ENCODE results near the gene ZNF45.

The ZNF45 gene

DNA sequence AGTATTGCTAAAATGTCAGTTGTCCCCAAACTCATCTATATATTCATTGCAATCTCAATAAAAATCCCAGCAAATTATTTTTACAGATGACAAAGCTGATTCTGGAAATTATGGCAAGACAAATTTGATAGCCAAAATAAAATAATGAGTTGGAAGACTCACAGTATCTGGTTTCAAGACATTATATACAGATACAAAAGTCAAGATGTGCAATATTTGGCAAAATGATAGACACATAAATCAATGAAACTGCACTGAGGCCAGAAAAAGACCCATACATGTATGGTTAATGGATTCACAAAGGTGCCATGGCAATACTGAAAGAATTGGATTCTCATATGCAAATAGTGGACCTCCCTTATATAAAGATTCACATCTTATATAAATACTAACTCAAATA lies 24.2 kb downstream of the ZNF45 start:
- no peaks in the 10 kb centered on the region for H3K4me1 ChIP-seq (ENCODE audit: control insufficient read depth in 1 of 2, insufficient read depth in 2 of 2, low read length in 2 of 2)
- H3K27ac ChIP-seq (ENCODE audit: low read length), result no peak overlapping the region
- no peaks in the 10 kb centered on the region for H3K27me3 ChIP-seq (ENCODE audit: low read depth, low read length)
- H3K4me3 ChIP-seq (ENCODE audit: low read depth in 1 of 2, low read length in 2 of 2), result peak overlapping the region in 1 of 2 donors; percentile 50
- peaks cover 24 to 34% of the 10 kb centered on the region in 2 donors for H3K36me3 ChIP-seq (ENCODE audit: control insufficient read depth in 1 of 2, insufficient read depth in 2 of 2, low read length in 2 of 2)
- H3K9me3 ChIP-seq (ENCODE audit: control insufficient read depth in 1 of 2, low read length in 2 of 2), result peaks cover 82 to 94% of the 10 kb centered on the region in 2 donors

DNA sequence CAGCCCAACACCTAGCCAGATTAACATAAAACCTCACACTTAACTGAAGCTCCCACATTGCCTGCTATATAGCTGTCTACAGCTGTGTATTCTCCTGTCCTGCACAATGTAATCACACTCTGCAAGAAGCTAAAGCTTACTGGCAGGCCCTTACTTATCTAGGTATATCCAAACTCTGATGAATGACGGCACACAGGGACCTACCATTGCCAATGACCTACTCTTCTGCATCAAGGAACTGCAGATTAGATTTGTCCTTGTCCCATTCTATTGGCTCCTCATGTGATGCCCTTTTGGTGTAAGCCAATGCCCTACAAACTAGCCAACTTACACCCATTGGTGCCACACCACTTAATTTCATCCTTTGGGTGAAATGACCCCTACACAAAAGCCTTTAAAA lies 26.4 kb downstream of the ZNF45 start:
- Histone ChIP-seq H3K36me3 (ENCODE audit: control insufficient read depth in 1 of 2, insufficient read depth in 2 of 2, low read length in 2 of 2) (peaks cover 2 to 12% of the 10 kb centered on the region in 2 donors), H3K4me1 (ENCODE audit: control insufficient read depth in 1 of 2, insufficient read depth in 2 of 2, low read length in 2 of 2) (no peaks in the 10 kb centered on the region), H3K4me3 (ENCODE audit: low read depth in 1 of 2, low read length in 2 of 2) (peak overlapping the region in 1 of 2 donors; percentile 50), H3K27me3 (ENCODE audit: low read depth, low read length) (no peaks in the 10 kb centered on the region), H3K9me3 (ENCODE audit: control insufficient read depth in 1 of 2, low read length in 2 of 2) (peaks cover 76 to 86% of the 10 kb centered on the region in 2 donors), H3K27ac (ENCODE audit: low read length) (no peak overlapping the region)

DNA sequence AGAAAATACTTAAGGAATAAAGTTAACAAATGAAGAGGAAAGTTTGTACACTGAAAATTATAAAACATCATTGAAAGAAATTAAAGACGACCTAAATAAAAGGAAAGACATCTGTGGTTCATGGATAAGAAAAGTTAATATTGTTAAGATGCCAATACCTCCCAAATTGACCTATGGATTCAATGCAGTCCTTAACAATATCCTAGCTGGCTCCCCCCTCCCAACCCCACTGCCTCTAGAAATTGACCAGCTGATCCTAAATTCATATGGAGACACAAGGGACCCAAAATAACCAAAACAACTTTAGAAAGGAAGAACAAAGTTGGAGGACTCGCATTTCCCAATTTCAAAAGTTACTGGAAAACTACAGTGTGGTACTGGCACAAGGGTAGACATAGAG lies 28.3 kb downstream of the ZNF45 start:
- no peak overlapping the region for H3K27ac ChIP-seq (ENCODE audit: low read length)
- peak overlapping the region in 1 of 2 donors; percentile 50 for H3K4me3 ChIP-seq (ENCODE audit: low read depth in 1 of 2, low read length in 2 of 2)
- H3K9me3 ChIP-seq (ENCODE audit: control insufficient read depth in 1 of 2, low read length in 2 of 2), result peaks cover 64 to 73% of the 10 kb centered on the region in 2 donors
- no peaks in the 10 kb centered on the region for H3K4me1 ChIP-seq (ENCODE audit: control insufficient read depth in 1 of 2, insufficient read depth in 2 of 2, low read length in 2 of 2)
- H3K36me3 ChIP-seq (ENCODE audit: control insufficient read depth in 1 of 2, insufficient read depth in 2 of 2, low read length in 2 of 2), result no peaks in the 10 kb centered on the region
- no peaks in the 10 kb centered on the region for H3K27me3 ChIP-seq (ENCODE audit: low read depth, low read length)

DNA sequence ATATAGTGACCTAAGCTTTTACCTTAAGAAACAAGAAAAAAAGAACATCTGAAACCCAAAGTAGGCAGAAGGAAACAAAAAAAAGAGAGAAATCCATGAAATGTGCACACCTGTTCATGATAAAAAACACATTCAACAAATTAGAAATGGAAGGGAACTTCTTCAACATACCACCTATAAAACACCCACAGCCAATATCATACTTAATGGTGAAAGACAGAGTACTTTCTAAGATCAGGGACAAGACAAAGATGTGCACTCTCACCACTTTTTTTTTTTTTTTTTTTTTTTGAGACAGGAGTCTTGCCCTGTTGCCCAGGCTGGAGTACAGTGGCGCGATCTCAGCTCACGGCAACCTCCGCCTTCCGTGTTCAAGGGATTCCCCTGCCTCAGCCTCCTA lies 29.2 kb downstream of the ZNF45 start:
- no peaks in the 10 kb centered on the region for H3K4me1 ChIP-seq (ENCODE audit: control insufficient read depth in 1 of 2, insufficient read depth in 2 of 2, low read length in 2 of 2)
- H3K9me3 ChIP-seq (ENCODE audit: control insufficient read depth in 1 of 2, low read length in 2 of 2), result peaks cover 56 to 64% of the 10 kb centered on the region in 2 donors

DNA sequence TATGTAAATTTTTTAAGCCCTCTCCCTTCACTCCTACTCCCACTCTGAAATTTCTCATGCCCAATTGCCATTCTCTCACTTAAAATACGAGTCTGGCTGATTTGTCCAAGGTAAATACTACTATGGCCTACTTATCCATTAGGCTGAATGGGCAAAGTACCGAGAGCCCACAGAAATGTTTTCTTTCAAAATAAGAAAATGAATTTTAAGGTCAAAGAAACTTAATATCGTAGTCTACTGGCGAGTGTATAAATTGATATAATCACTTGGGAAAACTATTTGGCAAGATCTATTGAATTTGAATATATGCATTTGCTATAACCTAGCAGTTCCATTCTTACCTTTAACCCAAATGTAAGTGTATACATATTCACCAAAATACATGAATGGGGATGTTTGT lies 32.7 kb downstream of the ZNF45 start:
- Histone ChIP-seq H3K27me3 (ENCODE audit: low read depth, low read length) (no peaks in the 10 kb centered on the region), H3K4me1 (ENCODE audit: control insufficient read depth in 1 of 2, insufficient read depth in 2 of 2, low read length in 2 of 2) (no peaks in the 10 kb centered on the region), H3K4me3 (ENCODE audit: low read depth in 1 of 2, low read length in 2 of 2) (peak overlapping the region; percentile 83 to 92), H3K36me3 (ENCODE audit: control insufficient read depth in 1 of 2, insufficient read depth in 2 of 2, low read length in 2 of 2) (peaks cover 4 to 17% of the 10 kb centered on the region in 2 donors), H3K27ac (ENCODE audit: low read length) (no peak overlapping the region), H3K9me3 (ENCODE audit: control insufficient read depth in 1 of 2, low read length in 2 of 2) (peaks cover 51 to 53% of the 10 kb centered on the region in 2 donors)

More for the DNA sequence above, 29.2 kb downstream of the ZNF45 start:
- Histone ChIP-seq H3K4me3 (ENCODE audit: low read depth in 1 of 2, low read length in 2 of 2) (peak overlapping the region in 1 of 2 donors; percentile 50), H3K36me3 (ENCODE audit: control insufficient read depth in 1 of 2, insufficient read depth in 2 of 2, low read length in 2 of 2) (no peaks in the 10 kb centered on the region), H3K27ac (ENCODE audit: low read length) (no peak overlapping the region), H3K27me3 (ENCODE audit: low read depth, low read length) (no peaks in the 10 kb centered on the region)

DNA sequence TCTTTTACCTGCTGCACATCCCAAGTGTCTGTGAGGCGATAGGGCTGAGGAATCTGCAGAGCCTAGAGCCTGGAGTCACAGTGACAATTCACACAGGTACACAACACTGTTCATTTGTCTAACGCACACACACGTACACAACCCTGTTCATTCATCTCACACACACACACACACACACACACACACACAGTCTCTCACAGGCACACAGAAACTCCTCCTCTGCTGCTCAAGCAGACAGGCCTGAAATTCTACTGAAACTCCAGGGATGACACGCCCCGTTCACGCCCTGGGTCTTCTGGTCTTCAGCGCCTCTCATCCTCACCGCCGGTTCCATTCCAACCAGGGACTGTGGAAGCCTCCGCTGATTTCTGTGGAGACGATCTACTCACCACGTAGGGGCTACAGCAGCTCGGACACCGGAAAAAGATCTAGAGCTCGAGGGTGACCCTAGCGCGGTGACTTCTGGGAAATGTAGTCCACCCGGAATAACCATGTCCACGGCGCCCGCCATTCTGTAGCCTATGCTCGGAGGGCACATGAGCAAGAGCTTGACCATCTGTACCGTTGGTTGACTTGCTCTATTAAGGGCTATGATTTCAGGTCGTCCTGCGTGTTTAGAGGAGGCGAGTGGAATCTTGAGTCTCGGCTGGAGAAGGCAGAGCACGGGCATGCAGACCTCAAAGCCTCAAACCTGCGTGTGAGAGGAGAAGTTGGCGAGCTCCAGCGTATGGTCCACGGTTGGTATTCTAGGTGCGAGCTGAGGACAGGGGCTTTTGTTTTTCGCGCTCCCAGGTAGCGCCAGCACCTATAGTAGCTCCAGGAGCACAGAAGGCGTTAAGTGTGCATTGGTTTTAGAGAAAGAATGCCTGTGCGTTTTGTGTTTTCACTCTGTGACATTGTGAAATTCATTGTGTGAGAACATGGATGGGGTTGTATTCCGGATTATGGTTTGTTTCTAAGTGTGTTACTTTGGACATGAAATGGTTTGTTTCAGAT lies 33.4 kb downstream of the ZNF45 start:
- no peaks in the 10 kb centered on the region for H3K4me1 ChIP-seq (ENCODE audit: control insufficient read depth in 1 of 2, insufficient read depth in 2 of 2, low read length in 2 of 2)
- peak overlapping the region; percentile 83 to 92 for H3K4me3 ChIP-seq (ENCODE audit: low read depth in 1 of 2, low read length in 2 of 2)
- peaks cover 46 to 53% of the 10 kb centered on the region in 2 donors for H3K9me3 ChIP-seq (ENCODE audit: control insufficient read depth in 1 of 2, low read length in 2 of 2)
- no peak overlapping the region for H3K27ac ChIP-seq (ENCODE audit: low read length)
- peaks cover 4 to 20% of the 10 kb centered on the region in 2 donors for H3K36me3 ChIP-seq (ENCODE audit: control insufficient read depth in 1 of 2, insufficient read depth in 2 of 2, low read length in 2 of 2)
- no peaks in the 10 kb centered on the region for H3K27me3 ChIP-seq (ENCODE audit: low read depth, low read length)

GRCh38 chr19:43895727-43896308 lies 39.3 kb downstream of the ZNF45 start:
- Histone ChIP-seq H3K9me3 (ENCODE audit: control insufficient read depth in 1 of 2, low read length in 2 of 2) (peaks cover 42 to 43% of the 10 kb centered on the region in 2 donors), H3K4me1 (ENCODE audit: control insufficient read depth in 1 of 2, insufficient read depth in 2 of 2, low read length in 2 of 2) (no peaks in the 10 kb centered on the region), H3K36me3 (ENCODE audit: control insufficient read depth in 1 of 2, insufficient read depth in 2 of 2, low read length in 2 of 2) (peaks cover 4 to 27% of the 10 kb centered on the region in 2 donors), H3K4me3 (ENCODE audit: low read depth in 1 of 2, low read length in 2 of 2) (no peak overlapping the region), H3K27ac (ENCODE audit: low read length) (no peak overlapping the region), H3K27me3 (ENCODE audit: low read depth, low read length) (no peaks in the 10 kb centered on the region)

DNA sequence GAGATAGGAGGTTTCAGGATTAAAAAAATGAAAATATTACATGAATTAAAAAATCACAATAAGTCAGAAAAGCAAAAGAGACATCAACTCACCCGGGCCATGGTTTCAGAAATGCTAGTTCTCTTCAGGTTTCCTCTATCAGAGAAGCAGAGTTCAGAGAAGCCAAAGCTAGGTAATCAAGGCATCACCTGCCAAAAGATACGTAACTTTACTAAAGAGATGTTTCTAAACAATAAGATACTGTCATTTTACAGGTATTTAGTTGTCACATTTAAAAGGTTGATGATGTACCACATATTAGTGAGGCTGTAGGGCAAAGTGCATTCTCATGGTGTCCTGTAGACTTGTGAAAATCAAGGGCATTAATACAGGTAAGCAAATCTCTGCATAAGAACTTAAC lies 51.2 kb downstream of the ZNF45 start, which contains the start of gene ZNF404:
Gene ZNF404 (minus strand): TSS at position 101 of the 400 bp plus-strand sequence.
- Histone ChIP-seq H3K9me3 (ENCODE audit: control insufficient read depth in 1 of 2, low read length in 2 of 2) (peaks cover 40 to 71% of the 10 kb centered on the region in 2 donors), H3K27me3 (ENCODE audit: low read depth, low read length) (no peaks in the 10 kb centered on the region), H3K27ac (ENCODE audit: low read length) (no peak within 1 kb of the TSS), H3K4me1 (ENCODE audit: control insufficient read depth in 1 of 2, insufficient read depth in 2 of 2, low read length in 2 of 2) (no peaks in the 10 kb centered on the region), H3K4me3 (ENCODE audit: low read depth in 1 of 2, low read length in 2 of 2) (peak within 1 kb of the TSS; percentile 30 to 51), H3K36me3 (ENCODE audit: control insufficient read depth in 1 of 2, insufficient read depth in 2 of 2, low read length in 2 of 2) (peaks cover 4 to 43% of the 10 kb centered on the region in 2 donors)

- Histone ChIP-seq H3K36me3 (ENCODE audit: control insufficient read depth in 1 of 2, insufficient read depth in 2 of 2, low read length in 2 of 2) (peaks cover 8 to 61% of the 10 kb centered on the region in 2 donors), H3K4me3 (ENCODE audit: low read depth in 1 of 2, low read length in 2 of 2) (peak overlapping the region in 1 of 2 donors; percentile 10), H3K9me3 (ENCODE audit: control insufficient read depth in 1 of 2, low read length in 2 of 2) (peaks cover 54 to 72% of the 10 kb centered on the region in 2 donors), H3K27me3 (ENCODE audit: low read depth, low read length) (no peaks in the 10 kb centered on the region), H3K27ac (ENCODE audit: low read length) (no peak overlapping the region), H3K4me1 (ENCODE audit: control insufficient read depth in 1 of 2, insufficient read depth in 2 of 2, low read length in 2 of 2) (no peaks in the 10 kb centered on the region)
These were observed 54.6 kb downstream of the ZNF45 start for GRCh38 chr19:43880483-43880882.

- H3K9me3 ChIP-seq (ENCODE audit: control insufficient read depth in 1 of 2, low read length in 2 of 2), result peaks cover 73 to 75% of the 10 kb centered on the region in 2 donors
- no peaks in the 10 kb centered on the region for H3K27me3 ChIP-seq (ENCODE audit: low read depth, low read length)
- H3K4me1 ChIP-seq (ENCODE audit: control insufficient read depth in 1 of 2, insufficient read depth in 2 of 2, low read length in 2 of 2), result no peaks in the 10 kb centered on the region
- H3K4me3 ChIP-seq (ENCODE audit: low read depth in 1 of 2, low read length in 2 of 2), result peak overlapping the region in 1 of 2 donors; percentile 54
- peaks cover 0 to 56% of the 10 kb centered on the region in 2 donors for H3K36me3 ChIP-seq (ENCODE audit: control insufficient read depth in 1 of 2, insufficient read depth in 2 of 2, low read length in 2 of 2)
- no peak overlapping the region for H3K27ac ChIP-seq (ENCODE audit: low read length)
These were observed 62.3 kb downstream of the ZNF45 start for GRCh38 chr19:43872547-43873336.

Measured in muscle layer of duodenum (tissue), 2 donors.